Suprapubic skin (tissue), 4 donors: ENCODE measurements around the gene FOXN3. TPM values are rescaled to one million over a fixed set of nuclear protein-coding genes. Genes with fewer than 3 reads are reported as not detected.

Experiments used
- DNase-seq, 2 donors: peaks; one replicate each; pipeline ENCODE4 v3.0.0-alpha.2; 2019; ENCODE audit warnings: low spot score in 2 of 2
- H3K27ac ChIP-seq: fragments of 200-600 bp; sonication (generic); one replicate; pipeline ENCODE4 v1.5.1; 2019
- H3K27me3 ChIP-seq: fragments of 200-600 bp; sonication (generic); one replicate; pipeline ENCODE4 v1.5.1; 2019
- H3K36me3 ChIP-seq: fragments of 200-600 bp; sonication (generic); one replicate; pipeline ENCODE4 v1.5.1; 2019
- H3K4me1 ChIP-seq: fragments of 200-600 bp; sonication (generic); one replicate; pipeline ENCODE4 v1.5.1; 2019
- H3K4me3 ChIP-seq: fragments of 200-600 bp; sonication (generic); one replicate; pipeline ENCODE4 v1.5.1; 2019; ENCODE audit warnings: mild to moderate bottlenecking
- H3K9me3 ChIP-seq: fragments of 200-600 bp; sonication (generic); one replicate; pipeline ENCODE4 v1.5.1; 2019
- CTCF ChIP-seq, 2 donors: fragments of 200-600 bp in 1 of 2; fragments of 450-650 bp in 1 of 2; sonication (generic) in 1 of 2; IDR thresholded peaks; one replicate each; pipeline ENCODE4 v1.5.1; 2016 to 2019; ENCODE audit warnings: antibody characterized with exemption in 2 of 2, mild to moderate bottlenecking in 1 of 2, moderate library complexity in 1 of 2
- EP300 ChIP-seq: sonication (generic); formaldehyde crosslinking; IDR thresholded peaks from one replicate; pipeline ENCODE4 v1.6.1; 2017; ENCODE audit warnings: antibody characterized with exemption
- POLR2A ChIP-seq, 2 donors: fragments of 450-650 bp; IDR thresholded peaks; one replicate each; pipeline ENCODE4 v1.6.1; 2017; ENCODE audit warnings: antibody characterized with exemption in 2 of 2, mild to moderate bottlenecking in 2 of 2, moderate library complexity in 2 of 2
- POLR2AphosphoS5 ChIP-seq, 3 donors: sonication (generic); formaldehyde crosslinking; IDR thresholded peaks; one replicate each; pipeline ENCODE4 v1.6.1; 2017; ENCODE audit warnings: antibody characterized with exemption in 3 of 3
- WGBS: methylation state at CpG from one replicate; pipeline ENCODE4 v1.1.5; 2018; 5-methylcytosine and 5-hydroxymethylcytosine counted together
- total RNA-seq, 4 donors: library from RNA; depleted of rRNA; stranded (reverse); fragments of >200 nt; gene quantifications; one replicate each; pipeline ENCODE4 v1.1.0, GENCODE V29; 2016

The FOXN3 gene
- total RNA-seq, 4 donors from 2014 or later = 117 to 272 (median 172) TPM

GRCh38 chr14:89171168-89171567, 245.9 kb downstream of the FOXN3 start:
- no peaks in the 10 kb centered on the region for H3K27me3 ChIP-seq
- H3K4me1 ChIP-seq = peaks cover 10% of the 10 kb centered on the region
- peaks cover 17% of the 10 kb centered on the region for H3K36me3 ChIP-seq
- H3K9me3 ChIP-seq = no peaks in the 10 kb centered on the region
- DNase-seq = no peak
- H3K4me3 ChIP-seq = no peak overlapping the region
- H3K27ac ChIP-seq = no peak overlapping the region
- TF ChIP-seq CTCF (IDR thresholded peaks at IDR 0.05) = no peak
- TF ChIP-seq EP300 = no peak
- TF ChIP-seq POLR2A (IDR thresholded peaks at IDR 0.05) = no peak
- no peak for TF ChIP-seq POLR2AphosphoS5 (IDR thresholded peaks at IDR 0.05)
- 29% methylated on average over 2 of the region's 2 CpGs for WGBS

GRCh38 chr14:89167705-89168104, 249.3 kb downstream of the FOXN3 start:
- Histone ChIP-seq H3K36me3 (peaks cover 20% of the 10 kb centered on the region), H3K4me1 (peaks cover 14% of the 10 kb centered on the region), H3K27ac (no peak overlapping the region), H3K4me3 (no peak overlapping the region), H3K9me3 (no peaks in the 10 kb centered on the region), H3K27me3 (no peaks in the 10 kb centered on the region)
- TF ChIP-seq POLR2A (IDR thresholded peaks at IDR 0.05) (no peak), CTCF (IDR thresholded peaks at IDR 0.05) (no peak), POLR2AphosphoS5 (IDR thresholded peaks at IDR 0.05) (no peak), EP300 (no peak)
- WGBS = 81% methylated on average over 6 of the region's 6 CpGs
- DNase-seq = no peak

GRCh38 chr14:89166633-89167032, 250.4 kb downstream of the FOXN3 start:
- peaks cover 31% of the 10 kb centered on the region for H3K36me3 ChIP-seq

GRCh38 chr14:89165189-89166181, 251.5 kb downstream of the FOXN3 start:
- Histone ChIP-seq H3K27me3 (no peaks in the 10 kb centered on the region), H3K36me3 (peaks cover 34% of the 10 kb centered on the region), H3K27ac (no peak overlapping the region), H3K4me1 (peaks cover 7% of the 10 kb centered on the region), H3K4me3 (no peak overlapping the region), H3K9me3 (no peaks in the 10 kb centered on the region)
- TF ChIP-seq EP300 (no peak), POLR2AphosphoS5 (IDR thresholded peaks at IDR 0.05) (no peak), POLR2A (IDR thresholded peaks at IDR 0.05) (no peak), CTCF (IDR thresholded peaks at IDR 0.05) (no peak)
- no peak for DNase-seq
- WGBS = 37% methylated on average over 11 of the region's 11 CpGs

More at GRCh38 chr14:89166633-89167032, 250.4 kb downstream of the FOXN3 start:
- Histone ChIP-seq H3K27me3 (no peaks in the 10 kb centered on the region), H3K9me3 (no peaks in the 10 kb centered on the region), H3K4me1 (peaks cover 14% of the 10 kb centered on the region), H3K27ac (no peak overlapping the region), H3K4me3 (no peak overlapping the region)
- no peak for DNase-seq
- TF ChIP-seq CTCF (IDR thresholded peaks at IDR 0.05) (no peak), EP300 (no peak)
- 88% methylated on average over 4 of the region's 4 CpGs for WGBS
